ENCODE results near the gene ZNF32. TPM values are rescaled to one million over a fixed set of nuclear protein-coding genes. Genes with fewer than 3 reads are reported as not detected.

ZNF32 gene
- total and polyA plus RNA-seq, 2 of the 4 experiments (the other 2 are of a cell fraction) = 30.1 to 31.2 TPM

- Histone ChIP-seq H3K9me3 (ENCODE audit: control insufficient read depth, insufficient read depth, low read length) (no peaks in the 10 kb centered on the region), H3K36me3 (ENCODE audit: control insufficient read depth, insufficient read depth, low read length) (no peaks in the 10 kb centered on the region), H3K14ac (replicated peaks; ENCODE audit: low read depth, low read length) (no peak overlapping the region), H3K4me2 (ENCODE audit: low read depth, low read length) (no peak overlapping the region), H3K18ac (ENCODE audit: low read depth, low read length) (no peak overlapping the region), H3K9me1 (ENCODE audit: insufficient read depth, low read length) (no peaks in the 10 kb centered on the region), H3K27ac (ENCODE audit: insufficient read depth, low read length) (no peak overlapping the region), H3K79me1 (ENCODE audit: low read depth in 1 of 2, low read length in 2 of 2) (no peaks in the 10 kb centered on the region), H2AK5ac (ENCODE audit: low read depth, low read length) (no peak overlapping the region), H3K4ac (ENCODE audit: low read depth, low read length) (no peak overlapping the region), H4K5ac (ENCODE audit: low read depth, low read length) (no peak overlapping the region), H3K4me3 (ENCODE audit: insufficient read depth, low read depth, low read length) (no peak overlapping the region), H3K9ac (ENCODE audit: low read depth, low read length) (no peak overlapping the region), H2BK120ac (ENCODE audit: low read depth, low read length) (no peak overlapping the region), H4K91ac (ENCODE audit: insufficient read depth, low read depth, low read length) (no peak overlapping the region), H2AK9ac (replicated peaks; ENCODE audit: low read depth, low read length, poor library complexity) (no peak overlapping the region), H3K23ac (ENCODE audit: low read depth, low read length) (no peak overlapping the region), H3K4me1 (ENCODE audit: control insufficient read depth, insufficient read depth, low read length) (no peaks in the 10 kb centered on the region), H4K8ac (ENCODE audit: low read depth in 2 of 2, low read length in 2 of 2) (no peak overlapping the region), H2BK20ac (ENCODE audit: low read depth, low read length) (no peak overlapping the region), H2AFZ (replicated peaks; ENCODE audit: low read length, poor library complexity) (no peak overlapping the region), H3K27me3 (ENCODE audit: control insufficient read depth, insufficient read depth, low read length) (no peaks in the 10 kb centered on the region), H2BK15ac (ENCODE audit: low read depth, low read length) (no peak overlapping the region), H3K56ac (ENCODE audit: extremely low read depth, insufficient read depth, low read length) (no peak overlapping the region), H2BK5ac (ENCODE audit: low read depth, low read length, poor library complexity, severe bottlenecking) (no peak overlapping the region), H4K20me1 (ENCODE audit: insufficient read depth, low read length) (no peaks in the 10 kb centered on the region)
- intact Hi-C loops (cut with micrococcal nuclease) (no loop called here), in situ Hi-C loops (cut with MboI; ENCODE audit: low sequenced_read_pairs) (no loop called here), dilution Hi-C loops (cut with HindIII; ENCODE audit: low sequenced_read_pairs, unreplicated experiment) (no loop called here)
- TF ChIP-seq NFE2L2 (IDR thresholded peaks at IDR 0.05; ENCODE audit: low read depth, low read length) = no peak
- TF ChIP-seq MAFK (IDR thresholded peaks at IDR 0.05; ENCODE audit: low read depth, low read length) = no peak
- TF ChIP-seq RCOR1 (IDR thresholded peaks at IDR 0.05; ENCODE audit: insufficient replicate concordance, low read length) = no peak
- no peak for TF ChIP-seq MXI1 (IDR thresholded peaks at IDR 0.05; ENCODE audit: borderline replicate concordance, low read depth, low read length)
- TF ChIP-seq CHD1 (IDR thresholded peaks at IDR 0.05; ENCODE audit: low read depth, low read length) = no peak
- TF ChIP-seq CEBPB (IDR thresholded peaks at IDR 0.05; ENCODE audit: low read depth, low read length) = no peak
- no peak for TF ChIP-seq BHLHE40 (IDR thresholded peaks at IDR 0.05; ENCODE audit: low read depth, low read length)
- no peak for TF ChIP-seq CTCF (conservative IDR thresholded peaks at IDR 0.05; ENCODE audit: low read depth, low read length)
- POLR2A ChIA-PET (ENCODE audit: unreplicated experiment) = no interaction called here
- BruUV-seq (replicated peaks) = no TSS peak
- DNase-seq = no peak
- CTCF ChIA-PET = no interaction called here
- ATAC-seq (ENCODE audit: low read depth) = no peak
Measured at GRCh38 chr10:43684292-43684559, 35.5 kb upstream of the ZNF32 start.
